HG03103 (cell line): ENCODE data around the gene STK32A.
A peak's percentile ranks its signal among the peaks of the same experiment; 100 is the strongest.
"Not testable (repeated sequence)": the region's sequence is repeated elsewhere in the genome, so short reads cannot be mapped to it uniquely, and the experiment has no call there.

Experiments
- ATAC-seq: cut with Tn5 transposase; IDR thresholded peaks from one replicate; pipeline ENCODE4 v1.9.1; 2021; ENCODE audit warnings: low read depth; ENCODE audit not compliant: unreplicated experiment

STK32A gene

GRCh38 chr5:147234825-147235635, at the start of gene STK32A:
STK32A (plus strand) TSS chr5:147235026; CDS start chr5:147239635, 4,609 bp downstream.
- no peak for ATAC-seq

GRCh38 chr5:147187099-147187540, 47.7 kb upstream of the STK32A start:
- no peak for ATAC-seq

DNA sequence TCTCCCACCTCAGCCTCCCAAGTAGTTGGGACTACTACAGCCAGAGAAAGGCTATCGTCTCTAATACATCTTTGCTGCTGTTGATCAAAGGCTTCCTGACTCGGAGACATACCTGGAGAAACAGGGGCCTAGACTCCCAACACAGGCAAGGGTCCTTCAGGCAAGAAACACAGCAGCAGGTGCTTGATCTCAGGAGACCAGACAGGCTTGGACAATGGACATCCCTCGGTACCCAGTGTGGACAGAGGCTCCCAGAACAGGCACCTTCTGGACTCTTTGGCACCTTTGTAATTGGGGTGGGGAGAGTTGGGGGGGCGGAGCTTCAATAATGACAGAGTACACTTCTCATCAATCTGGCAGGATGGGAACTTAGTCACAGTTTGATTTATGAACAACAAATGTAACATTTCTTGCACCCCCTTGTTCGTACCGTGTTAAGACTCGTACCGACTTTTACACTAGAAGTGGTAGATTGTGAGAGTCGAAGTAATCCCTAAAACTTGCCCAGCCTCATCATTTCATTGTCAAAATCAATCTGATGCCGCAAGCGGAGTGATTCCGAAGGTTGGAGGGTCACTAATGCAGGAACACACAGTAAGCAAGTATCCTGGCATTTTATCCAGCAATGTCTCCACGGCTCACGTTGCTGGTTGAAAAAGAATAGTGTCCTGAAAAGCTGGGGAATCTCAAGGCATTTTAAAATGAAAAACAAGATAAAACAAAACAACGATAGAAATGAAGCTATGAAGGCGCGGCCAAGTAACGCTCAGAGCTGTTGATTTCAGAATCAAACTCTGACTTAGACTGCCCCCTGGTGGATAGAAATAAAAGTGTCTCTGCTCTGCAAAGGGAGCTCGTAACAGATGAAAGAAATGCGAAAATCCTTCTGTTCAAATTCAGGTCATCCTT, 46.4 kb upstream of the STK32A start:
- peak; percentile 91 for ATAC-seq

DNA sequence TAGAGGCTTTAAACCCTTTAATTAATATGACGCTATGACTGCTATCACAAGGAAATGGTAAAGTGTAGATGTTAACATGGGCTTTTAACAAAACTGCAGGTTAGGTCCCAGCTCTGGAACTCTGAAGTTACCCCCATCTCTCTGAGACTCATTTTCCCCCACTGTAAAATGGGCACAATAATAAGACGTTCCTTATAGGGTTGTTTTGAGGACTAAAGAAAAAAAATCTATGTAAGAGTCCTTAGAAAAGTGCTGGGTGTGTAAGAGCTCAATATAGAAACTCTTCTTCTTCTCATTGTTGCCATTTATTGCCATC, 45.8 kb upstream of the STK32A start:
- no peak for ATAC-seq

DNA sequence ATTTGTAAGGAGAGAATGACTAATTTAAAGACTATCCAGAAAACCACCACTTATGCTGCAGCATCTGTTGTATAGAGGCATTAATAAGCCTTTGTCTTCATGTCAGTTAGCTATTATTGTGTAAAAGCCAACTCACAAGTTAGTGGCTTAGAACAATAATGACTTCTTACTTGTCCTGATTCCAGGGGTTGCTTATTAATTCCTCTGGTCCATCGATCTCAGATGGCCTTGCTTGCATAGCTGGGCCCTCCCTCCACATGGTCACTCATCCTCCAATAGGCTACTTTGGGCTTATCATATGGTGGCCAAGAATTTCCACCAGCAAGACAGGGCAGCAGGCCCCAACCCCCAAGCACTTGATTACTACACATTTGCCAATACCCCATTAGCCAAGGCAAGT, 44.5 kb upstream of the STK32A start:
- no peak for ATAC-seq

GRCh38 chr5:147193123-147193522, 41.7 kb upstream of the STK32A start:
- no peak for ATAC-seq

DNA sequence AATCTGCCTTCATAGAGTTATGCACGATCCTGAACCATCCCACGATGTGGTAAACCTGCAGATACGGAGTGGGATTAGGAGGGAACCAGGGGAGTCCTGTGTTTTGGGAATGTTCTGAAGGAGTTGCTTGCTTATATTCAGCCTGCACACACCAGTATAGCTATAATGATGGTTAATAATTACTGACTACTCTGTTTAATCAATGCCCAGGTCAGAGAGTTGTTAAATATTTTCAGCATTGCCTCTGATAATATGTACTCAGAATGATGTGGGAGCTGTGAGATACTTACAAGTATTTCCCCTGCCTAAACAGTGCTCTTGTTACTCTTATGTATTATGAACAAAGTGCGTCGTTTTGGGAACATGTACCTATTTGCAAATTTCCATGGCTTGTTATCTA, 34.8 kb upstream of the STK32A start:
- no peak for ATAC-seq

DNA sequence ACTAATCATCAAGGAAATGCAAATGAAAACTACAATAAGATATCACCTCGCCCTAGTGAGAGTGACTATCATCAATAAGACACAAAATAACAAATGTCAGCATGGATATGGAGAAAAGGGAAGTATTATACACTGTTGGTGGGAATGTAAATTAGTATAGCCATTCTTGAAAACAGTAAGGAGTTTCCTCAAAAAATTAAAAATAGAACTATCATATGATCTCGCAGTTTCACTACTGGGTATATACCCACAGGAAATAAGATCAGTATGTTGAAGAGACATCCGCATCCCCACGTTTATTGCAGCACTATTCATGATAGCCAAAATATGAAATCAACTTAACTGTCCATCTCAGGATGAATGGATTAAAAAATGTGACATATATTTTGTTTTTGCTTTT, 31.6 kb upstream of the STK32A start:
- no peak for ATAC-seq

- ATAC-seq = no peak
Observed at GRCh38 chr5:147204576-147204975, 30.2 kb upstream of the STK32A start.

- ATAC-seq = no peak
Observed at GRCh38 chr5:147208134-147208533, 26.7 kb upstream of the STK32A start.

- no peak for ATAC-seq
Observed at GRCh38 chr5:147216552-147217154, 18.2 kb upstream of the STK32A start.

- no peak for ATAC-seq
Observed at GRCh38 chr5:147223343-147223742, 11.5 kb upstream of the STK32A start.

DNA sequence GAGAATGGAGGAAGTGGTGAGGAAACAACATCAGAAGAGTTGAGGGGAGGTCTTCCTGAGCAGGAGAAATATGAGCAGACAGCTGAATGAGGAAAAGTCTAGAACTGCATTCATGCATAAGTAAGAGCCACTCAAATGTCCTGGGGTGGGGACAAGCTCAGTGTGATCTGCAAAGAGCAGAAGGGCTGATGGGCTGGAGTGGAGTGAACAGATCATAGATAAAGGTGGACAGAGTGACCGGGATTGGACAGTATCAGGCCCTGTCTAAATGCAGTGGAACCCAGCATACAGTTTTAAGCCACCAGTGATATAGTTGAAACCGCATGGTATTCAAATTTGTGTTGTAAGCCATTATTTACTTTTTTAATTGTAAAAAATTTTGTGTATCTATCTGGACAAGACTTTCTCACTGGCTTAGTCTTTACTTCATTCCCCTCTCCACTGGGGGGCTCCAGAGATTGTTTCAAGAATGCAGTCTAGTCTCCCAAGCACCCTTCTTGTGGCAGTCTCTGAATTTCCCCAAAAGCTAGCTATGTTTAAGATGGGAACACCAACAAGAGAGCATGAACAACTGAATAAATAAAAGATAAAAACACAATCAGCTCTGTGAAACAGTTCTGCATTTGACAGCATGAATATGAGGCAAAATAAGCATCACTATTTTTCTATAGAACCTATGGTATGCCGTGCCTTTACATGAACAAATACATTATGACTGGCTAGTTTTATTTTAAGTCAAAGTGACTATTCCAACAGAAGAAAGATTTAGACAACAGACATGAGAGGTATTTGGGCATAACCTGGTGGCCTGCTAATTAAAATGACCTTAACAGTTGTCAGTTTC, 10.7 kb upstream of the STK32A start:
- no peak for ATAC-seq

GRCh38 chr5:147225938-147226337, 8.9 kb upstream of the STK32A start:
- no peak for ATAC-seq

GRCh38 chr5:147226512-147226911, 8.3 kb upstream of the STK32A start:
- no peak for ATAC-seq

GRCh38 chr5:147234239-147234824, 494 bp upstream of the STK32A start:
- ATAC-seq = no peak

GRCh38 chr5:147240266-147240985, 5.6 kb downstream of the STK32A start:
- no peak for ATAC-seq

GRCh38 chr5:147243238-147243637, 8.4 kb downstream of the STK32A start:
- not testable (repeated sequence) for ATAC-seq

- ATAC-seq = no peak
Observed at GRCh38 chr5:147245381-147246165, 10.7 kb downstream of the STK32A start.
